NCI-H1105 (cell line): ENCODE results near the gene ACTR5.

Experiments used
- DNase-seq: peaks from one replicate; lab custom pipeline; 2025; lab: John Stamatoyannopoulos, UW

Gene ACTR5

DNA sequence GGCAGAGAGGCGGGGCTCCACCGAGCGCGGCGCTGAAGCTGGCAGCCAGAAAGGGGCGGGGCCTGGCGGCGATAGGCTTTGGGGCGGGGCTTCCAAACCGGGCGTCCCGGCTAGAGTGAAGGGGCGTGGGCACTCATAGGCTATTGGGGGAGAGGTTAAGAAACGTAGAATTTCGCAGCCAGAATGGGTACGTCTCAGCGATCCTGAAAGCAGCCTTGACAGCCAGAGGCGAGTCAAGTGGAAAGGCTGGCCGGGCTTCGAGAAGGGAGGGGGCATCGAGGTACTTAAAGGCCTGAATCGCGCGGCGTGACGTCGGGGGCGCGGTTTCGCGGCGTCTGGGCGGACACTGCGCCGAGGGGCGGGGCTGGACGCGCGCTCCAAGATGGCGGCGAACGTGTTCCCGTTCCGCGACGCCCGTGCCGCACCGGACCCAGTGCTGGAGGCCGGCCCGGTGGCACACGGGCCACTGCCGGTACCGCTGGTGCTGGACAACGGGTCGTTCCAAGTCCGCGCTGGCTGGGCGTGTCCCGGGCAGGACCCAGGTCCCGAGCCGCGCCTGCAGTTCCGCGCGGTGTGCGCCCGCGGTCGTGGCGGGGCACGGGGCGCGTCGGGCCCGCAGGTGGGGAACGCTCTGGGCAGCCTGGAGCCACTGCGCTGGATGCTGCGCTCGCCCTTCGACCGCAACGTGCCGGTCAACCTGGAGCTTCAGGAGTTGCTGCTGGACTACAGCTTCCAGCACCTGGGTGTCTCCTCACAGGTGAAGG is at the start of gene ACTR5:
ACTR5 (plus strand) TSS at position 364 of the 764 bp plus-strand sequence; CDS start at position 383, 19 bp downstream.
- DNase-seq = peak; percentile 89

DNA sequence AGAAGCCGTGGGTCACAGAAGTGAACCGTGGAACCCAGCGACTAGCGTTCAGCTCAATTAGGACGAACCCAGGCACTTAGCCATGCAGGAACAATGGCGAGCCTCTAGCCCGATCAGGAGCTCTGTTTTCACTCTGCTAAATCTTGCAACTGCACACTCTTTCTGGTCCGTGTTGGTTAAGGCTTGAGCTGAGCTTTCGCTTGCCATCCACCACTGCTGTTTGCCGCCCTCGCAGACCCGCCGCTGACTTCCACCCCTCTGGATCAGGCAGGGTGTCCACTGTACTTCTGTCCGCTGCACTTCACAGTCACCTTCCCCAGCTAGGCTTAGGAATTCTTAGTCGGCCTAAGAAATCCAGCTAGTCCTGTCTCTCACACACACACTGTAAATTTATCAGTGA is 49.7 kb upstream of the ACTR5 start:
- no peak for DNase-seq

- no peak for DNase-seq
These were observed 48.1 kb upstream of the ACTR5 start for GRCh38 chr20:38700141-38700540.

- no peak for DNase-seq
These were observed 47.3 kb upstream of the ACTR5 start for GRCh38 chr20:38700926-38701325.

GRCh38 chr20:38703526-38703925 is 44.7 kb upstream of the ACTR5 start:
- no peak for DNase-seq

GRCh38 chr20:38704136-38704535 is 44.1 kb upstream of the ACTR5 start:
- DNase-seq = no peak

GRCh38 chr20:38706509-38706908 is 41.8 kb upstream of the ACTR5 start:
- no peak for DNase-seq

DNA sequence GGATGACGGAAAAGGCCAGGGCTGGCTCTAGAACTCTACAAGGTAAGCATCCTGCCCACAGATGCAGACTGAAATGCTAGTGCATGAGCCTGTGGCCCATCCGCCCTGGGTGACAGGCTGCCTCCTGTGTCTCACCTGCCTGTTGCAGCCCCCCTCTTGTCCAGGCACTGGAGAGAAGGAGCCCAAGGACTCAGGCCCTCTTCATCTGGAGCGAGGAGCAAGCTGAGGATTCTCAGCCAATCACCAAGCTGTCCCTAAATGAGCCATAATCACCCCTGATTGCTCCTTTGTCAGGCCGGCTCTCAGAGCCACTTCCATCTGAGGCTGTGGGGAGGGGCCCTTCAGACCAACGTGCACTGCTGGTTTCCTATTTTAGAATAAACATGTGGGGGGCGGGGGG is 34.0 kb upstream of the ACTR5 start:
- DNase-seq = no peak

DNA sequence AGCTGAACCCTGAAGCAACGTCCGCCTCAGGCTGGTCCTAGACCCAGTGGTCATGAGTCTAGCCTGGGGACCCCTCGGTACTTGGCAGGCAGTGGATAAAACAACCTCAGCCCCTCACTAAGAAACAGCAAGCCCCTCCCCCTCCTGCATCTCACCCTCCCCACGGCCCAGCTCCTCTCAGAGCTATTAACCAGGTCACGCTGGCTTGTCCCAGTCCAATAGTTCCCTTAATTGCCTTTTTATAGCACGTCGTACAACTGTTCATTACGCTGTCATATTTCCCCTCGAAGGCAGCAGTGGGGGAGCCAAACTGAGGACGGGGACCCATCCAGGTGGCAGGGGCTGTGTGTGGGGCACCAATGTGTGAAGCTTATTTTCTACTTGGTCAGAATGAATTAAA is 32.6 kb upstream of the ACTR5 start:
- no peak for DNase-seq

DNA sequence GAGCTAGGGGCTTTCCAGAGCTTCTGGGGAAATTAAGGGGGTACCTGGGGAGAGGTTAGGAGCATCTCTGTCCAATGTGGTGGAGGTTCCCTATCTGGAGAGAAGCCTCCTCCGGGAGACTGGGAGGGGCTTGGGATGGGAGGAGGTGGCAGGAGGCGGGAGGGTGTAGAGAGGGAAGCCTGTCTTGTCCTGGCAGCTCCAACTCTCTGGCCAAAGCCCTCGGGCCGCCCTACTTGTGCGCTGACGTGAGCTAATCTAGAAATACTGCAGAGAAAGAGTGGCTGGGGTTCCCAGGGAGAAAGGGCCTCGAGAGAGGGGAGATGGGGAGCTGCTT is 25.6 kb upstream of the ACTR5 start:
- no peak for DNase-seq

GRCh38 chr20:38723017-38723847 is 25.0 kb upstream of the ACTR5 start:
- DNase-seq = peak; percentile 21

- peak; percentile 32 for DNase-seq
These were observed 24.2 kb upstream of the ACTR5 start, which contains the start of gene SLC32A1 for GRCh38 chr20:38723848-38724625. TSS of gene SLC32A1 (plus strand) at chr20:38724486. CDS start at chr20:38724725, 239 bp downstream.

DNA sequence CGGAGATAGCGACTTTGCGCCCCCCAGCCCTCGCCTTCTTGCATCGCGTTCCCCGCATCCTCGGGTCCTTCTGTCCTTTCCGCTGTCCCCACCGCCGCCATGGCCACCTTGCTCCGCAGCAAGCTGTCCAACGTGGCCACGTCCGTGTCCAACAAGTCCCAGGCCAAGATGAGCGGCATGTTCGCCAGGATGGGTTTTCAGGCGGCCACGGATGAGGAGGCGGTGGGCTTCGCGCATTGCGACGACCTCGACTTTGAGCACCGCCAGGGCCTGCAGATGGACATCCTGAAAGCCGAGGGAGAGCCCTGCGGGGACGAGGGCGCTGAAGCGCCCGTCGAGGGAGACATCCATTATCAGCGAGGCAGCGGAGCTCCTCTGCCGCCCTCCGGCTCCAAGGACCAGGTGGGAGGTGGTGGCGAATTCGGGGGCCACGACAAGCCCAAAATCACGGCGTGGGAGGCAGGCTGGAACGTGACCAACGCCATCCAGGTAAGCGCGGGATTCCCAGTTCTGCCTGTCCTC is 23.6 kb upstream of the ACTR5 start:
- DNase-seq = no peak

- DNase-seq = peak; percentile 28
These were observed 22.9 kb upstream of the ACTR5 start for GRCh38 chr20:38725148-38725901.

DNA sequence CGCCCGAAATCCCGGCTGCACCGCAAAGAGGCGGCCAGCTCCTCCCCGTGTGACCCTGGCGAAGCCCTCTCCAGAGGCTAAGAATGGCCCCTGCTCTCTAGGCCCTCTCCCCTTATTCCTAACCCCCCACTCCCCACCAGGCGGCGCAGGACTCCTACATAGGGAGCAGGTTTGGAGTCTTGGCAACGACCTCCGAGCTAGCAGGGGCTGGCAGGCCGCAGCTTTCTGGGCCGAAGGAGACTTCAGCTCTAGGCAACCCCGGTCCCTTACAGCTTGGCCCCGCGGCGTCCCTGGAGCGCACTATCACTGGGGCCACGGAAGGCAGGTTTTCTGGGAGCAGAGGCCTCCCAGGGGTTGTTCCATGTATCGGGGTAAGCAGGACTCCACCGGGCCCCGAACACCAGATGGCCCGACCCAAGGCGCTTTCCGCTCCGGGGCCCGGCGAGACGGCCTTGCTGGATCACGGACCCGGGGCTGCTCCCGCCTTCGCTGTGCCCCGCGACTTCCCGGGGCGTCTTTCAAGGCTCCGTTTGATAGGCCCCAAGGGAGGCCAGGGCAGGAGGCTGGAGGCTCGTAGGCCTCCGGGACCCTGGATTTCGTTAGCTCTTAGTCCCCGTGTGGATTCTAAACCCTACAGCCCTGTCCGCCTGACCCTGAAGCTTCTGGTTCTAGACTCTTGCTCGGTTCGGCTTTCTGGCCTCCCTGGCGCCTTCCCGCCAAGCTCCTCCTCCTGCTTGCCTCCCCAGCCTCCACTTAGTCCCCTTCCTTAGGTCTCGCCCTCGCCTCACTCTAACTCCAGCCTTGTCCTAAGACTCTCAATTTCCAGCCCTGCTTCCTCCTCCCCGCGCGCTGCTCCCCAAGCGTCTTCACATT is 22.1 kb upstream of the ACTR5 start:
- DNase-seq = no peak

DNA sequence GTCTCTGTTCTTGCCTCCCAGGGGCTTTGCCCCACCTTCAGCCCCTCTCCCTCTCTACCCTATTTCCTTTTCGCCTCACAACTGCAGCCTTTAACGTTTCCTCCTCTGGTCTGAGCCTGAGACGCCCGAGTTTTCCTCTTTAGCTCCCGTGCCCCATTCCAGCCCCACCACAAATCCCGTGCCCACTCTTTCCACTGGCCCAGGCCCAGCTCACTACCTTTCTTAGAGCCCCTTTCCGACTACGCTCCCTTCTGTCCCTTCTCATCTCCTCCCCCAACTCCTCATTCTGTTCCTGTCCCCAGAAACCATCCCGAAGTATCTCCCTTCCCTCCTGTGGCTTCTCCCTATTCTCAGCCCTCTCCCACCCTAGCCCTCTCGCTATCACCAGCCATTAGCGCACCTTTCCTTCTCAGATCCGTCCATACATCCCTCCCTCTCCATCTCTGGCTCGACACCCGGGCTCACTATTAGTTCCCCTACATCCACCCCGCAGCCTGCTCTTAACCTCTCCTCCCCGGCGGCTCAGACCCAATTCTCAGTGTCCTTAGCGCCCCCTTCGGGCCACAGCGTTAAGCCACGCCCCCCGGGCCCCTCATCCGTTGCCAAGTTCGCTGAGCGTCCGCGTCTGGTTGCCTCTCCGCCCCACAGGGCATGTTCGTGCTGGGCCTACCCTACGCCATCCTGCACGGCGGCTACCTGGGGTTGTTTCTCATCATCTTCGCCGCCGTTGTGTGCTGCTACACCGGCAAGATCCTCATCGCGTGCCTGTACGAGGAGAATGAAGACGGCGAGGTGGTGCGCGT is 21.3 kb upstream of the ACTR5 start:
- DNase-seq = no peak

GRCh38 chr20:38727607-38728190 is 20.6 kb upstream of the ACTR5 start:
- DNase-seq = no peak

GRCh38 chr20:38728191-38728781 is 20.0 kb upstream of the ACTR5 start:
- no peak for DNase-seq
